Activated CD4-positive, alpha-beta T cell treated with anti-CD3 and anti-CD28 coated beads, Interleukin-2, amount 10 ng/mL, durations not matched to agents 7 days and 5 days (primary cell): ENCODE data around the gene ASIC4. TPM values are rescaled to one million over a fixed set of nuclear protein-coding genes. Genes with fewer than 3 reads are reported as not detected.

Experiments
- CTCF ChIA-PET: fragments of 350-600 bp; sonication (Branson Sonifier 250); formaldehyde crosslinking; loops from one replicate; lab custom pipeline; 2021; ENCODE audit warnings: antibody characterized with exemption; lab: Charles Lee
- POLR2A ChIA-PET: fragments of 350-600 bp; sonication (Branson Sonifier 250); formaldehyde crosslinking; loops from one replicate; lab custom pipeline; 2021; ENCODE audit warnings: antibody characterized with exemption; lab: Charles Lee
- DNase-seq: peaks from one replicate; pipeline ENCODE4 v3.0.0-alpha.2; 2020
- H3K27ac Mint-ChIP-seq: one replicate; pipeline ENCODE4 v1.8.0; 2021; ENCODE audit warnings: mild to moderate bottlenecking, moderate library complexity, mixed read lengths
- H3K27me3 Mint-ChIP-seq: one replicate; pipeline ENCODE4 v1.8.0; 2021; ENCODE audit warnings: mixed read lengths
- H3K36me3 Mint-ChIP-seq: one replicate; pipeline ENCODE4 v1.8.0; 2021; ENCODE audit warnings: low read depth, mixed read lengths
- H3K4me1 Mint-ChIP-seq: one replicate; pipeline ENCODE4 v1.8.0; 2021; ENCODE audit warnings: mixed read lengths
- H3K4me3 Mint-ChIP-seq: one replicate; pipeline ENCODE4 v1.8.0; 2021; ENCODE audit warnings: mild to moderate bottlenecking, moderate library complexity, mixed read lengths
- H3K9me3 Mint-ChIP-seq: one replicate; pipeline ENCODE4 v1.8.0; 2021; ENCODE audit warnings: mixed read lengths
- total RNA-seq, 2 experiments: library from RNA; stranded (reverse); gene quantifications; one replicate each; pipeline ENCODE4 v1.2.3, GENCODE V29; 2021

The ASIC4 gene
- total RNA-seq, 2 experiments from 2014 or later = not detected

GRCh38 chr2:219513787-219514186, 495 bp upstream of the ASIC4 start:
- Mint-ChIP-seq H3K36me3 (no peaks in the 10 kb centered on the region), H3K27me3 (peaks cover 80% of the 10 kb centered on the region), H3K27ac (no peak overlapping the region), H3K9me3 (no peaks in the 10 kb centered on the region), H3K4me3 (no peak overlapping the region), H3K4me1 (peaks cover 11% of the 10 kb centered on the region)
- CTCF ChIA-PET = interaction anchor here (1.0 kb wide), 1 partner anchor 37 kb away, joined by 3 read pairs; no protein-coding TSS in a partner anchor
- no peak for DNase-seq
- POLR2A ChIA-PET = no interaction called here

DNA sequence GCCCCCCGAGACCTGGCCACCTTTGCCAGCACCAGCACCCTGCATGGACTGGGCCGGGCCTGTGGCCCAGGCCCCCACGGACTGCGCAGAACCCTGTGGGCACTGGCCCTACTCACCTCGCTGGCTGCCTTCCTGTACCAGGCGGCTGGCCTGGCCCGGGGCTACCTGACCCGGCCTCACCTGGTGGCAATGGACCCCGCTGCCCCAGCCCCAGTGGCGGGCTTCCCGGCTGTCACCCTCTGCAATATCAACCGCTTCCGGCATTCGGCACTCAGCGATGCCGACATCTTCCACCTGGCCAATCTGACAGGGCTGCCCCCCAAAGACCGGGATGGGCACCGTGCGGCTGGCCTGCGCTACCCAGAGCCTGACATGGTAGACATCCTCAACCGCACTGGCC, 554 bp downstream of the ASIC4 start:
- no peaks in the 10 kb centered on the region for H3K36me3 Mint-ChIP-seq
- H3K9me3 Mint-ChIP-seq = no peaks in the 10 kb centered on the region
- CTCF ChIA-PET = interaction anchor here (1.0 to 1.1 kb wide), 2 partner anchors 15 to 20 kb away, joined by 3 to 5 read pairs; no protein-coding TSS in a partner anchor
- H3K4me1 Mint-ChIP-seq = peaks cover 7% of the 10 kb centered on the region
- H3K27ac Mint-ChIP-seq = no peak overlapping the region
- no peak overlapping the region for H3K4me3 Mint-ChIP-seq
- DNase-seq = no peak
- POLR2A ChIA-PET = no interaction called here
- peaks cover 78% of the 10 kb centered on the region for H3K27me3 Mint-ChIP-seq

- H3K27me3 Mint-ChIP-seq = peaks cover 75% of the 10 kb centered on the region
- H3K9me3 Mint-ChIP-seq = no peaks in the 10 kb centered on the region
- no peak overlapping the region for H3K27ac Mint-ChIP-seq
- H3K4me1 Mint-ChIP-seq = peaks cover 1% of the 10 kb centered on the region
- no peaks in the 10 kb centered on the region for H3K36me3 Mint-ChIP-seq
- no peak for DNase-seq
- CTCF ChIA-PET = interaction anchor here (1.1 to 1.9 kb wide), 3 partner anchors 10 to 25 kb away, joined by 4 to 5 read pairs (median 5); no protein-coding TSS in a partner anchor
- POLR2A ChIA-PET = no interaction called here
- H3K4me3 Mint-ChIP-seq = no peak overlapping the region
Observed at GRCh38 chr2:219515874-219516629, 1.8 kb downstream of the ASIC4 start.

DNA sequence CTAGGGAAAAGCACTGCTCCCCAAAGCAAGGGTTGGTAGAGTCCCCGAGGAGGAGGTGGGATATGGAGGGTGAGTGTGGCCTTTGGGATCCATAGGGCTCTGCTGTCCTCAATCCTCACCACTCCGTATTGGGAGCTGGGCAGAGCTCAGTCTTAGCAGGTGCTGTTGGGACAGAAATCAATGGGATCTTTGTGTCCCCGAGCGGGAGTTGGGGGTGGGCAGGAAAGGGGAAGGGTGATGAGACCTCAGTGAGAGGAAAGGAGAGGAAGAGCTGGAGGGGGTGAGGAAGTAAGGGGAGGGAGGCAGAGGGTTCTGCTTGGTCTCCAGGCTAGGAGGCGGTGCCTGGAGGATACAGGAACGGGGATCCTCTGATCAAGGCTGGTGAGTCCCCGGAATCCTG, 2.6 kb downstream of the ASIC4 start:
- Mint-ChIP-seq H3K27ac (no peak overlapping the region), H3K36me3 (no peaks in the 10 kb centered on the region), H3K27me3 (peaks cover 77% of the 10 kb centered on the region), H3K9me3 (no peaks in the 10 kb centered on the region), H3K4me1 (peaks cover 4% of the 10 kb centered on the region), H3K4me3 (no peak overlapping the region)
- ChIA-PET CTCF (interaction anchor here (0.8 to 1.9 kb wide), 3 partner anchors 9 to 104 kb away, joined by 3 to 5 read pairs (median 3); a partner anchor contains a TSS), POLR2A (no interaction called here)
- DNase-seq = no peak

DNA sequence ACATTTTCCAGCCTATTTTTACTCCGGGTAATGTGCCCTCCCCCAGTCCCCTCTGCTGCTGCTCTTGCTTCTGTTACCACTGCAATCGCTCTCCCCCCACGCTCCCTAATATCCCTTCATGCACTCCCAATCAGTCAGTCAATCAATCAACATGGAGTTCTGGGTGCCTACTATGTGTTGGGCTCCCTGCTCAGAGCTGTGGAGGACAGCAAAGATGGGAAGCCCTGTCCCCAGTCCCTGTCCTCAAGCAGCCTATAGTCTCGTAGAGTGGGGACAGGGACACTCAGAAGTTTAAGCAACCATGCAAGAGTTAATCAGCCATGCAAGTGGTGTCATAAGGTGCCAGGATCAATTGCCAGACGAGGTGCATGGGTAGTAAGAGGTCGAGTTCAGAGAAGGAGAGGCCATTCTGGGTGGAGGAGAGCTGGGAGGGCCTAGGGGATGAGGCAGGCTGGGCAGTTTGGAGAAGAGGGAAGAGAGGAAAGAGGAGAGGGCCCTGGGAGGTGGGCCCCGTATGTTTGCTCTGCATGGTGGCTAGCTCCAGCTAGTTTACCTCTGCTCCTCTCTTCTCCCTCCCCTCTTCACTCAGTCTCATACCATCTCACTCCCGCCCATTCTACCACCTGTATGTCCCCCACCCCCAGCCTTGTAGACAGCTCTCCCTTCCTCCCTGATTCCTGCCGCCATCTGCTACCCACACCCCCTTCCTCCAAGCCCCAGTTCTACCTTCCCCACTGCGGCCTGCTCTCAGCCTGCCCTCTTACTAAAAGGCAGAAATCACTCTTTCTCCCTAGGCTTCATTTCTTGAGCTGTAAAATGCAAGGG, 3.9 kb downstream of the ASIC4 start:
- POLR2A ChIA-PET = no interaction called here
- H3K4me1 Mint-ChIP-seq = peaks cover 4% of the 10 kb centered on the region

GRCh38 chr2:219519526-219519916, 5.2 kb downstream of the ASIC4 start:
- Mint-ChIP-seq H3K4me3 (no peak overlapping the region), H3K27ac (no peak overlapping the region), H3K27me3 (peaks cover 71% of the 10 kb centered on the region), H3K9me3 (no peaks in the 10 kb centered on the region), H3K36me3 (no peaks in the 10 kb centered on the region), H3K4me1 (peaks cover 3% of the 10 kb centered on the region)
- POLR2A ChIA-PET = interaction anchor here (0.6 kb wide), 1 partner anchor 85 kb away, joined by 3 read pairs; the partner anchor contains the start of gene SPEG
- no peak for DNase-seq
- CTCF ChIA-PET = interaction anchor here (1.3 to 2.0 kb wide), 3 partner anchors 10 to 23 kb away, joined by 3 to 8 read pairs (median 5); no protein-coding TSS in a partner anchor

More for the DNA sequence above, 3.9 kb downstream of the ASIC4 start:
- no peaks in the 10 kb centered on the region for H3K36me3 Mint-ChIP-seq
- CTCF ChIA-PET = interaction anchor here (0.7 to 2.0 kb wide), 7 partner anchors 10 to 186 kb away, joined by 3 to 7 read pairs (median 3); partner anchors contain the start of genes RESP18 and SPEG
- no peak overlapping the region for H3K4me3 Mint-ChIP-seq
- H3K27ac Mint-ChIP-seq = no peak overlapping the region
- H3K27me3 Mint-ChIP-seq = peaks cover 71% of the 10 kb centered on the region
- DNase-seq = no peak
- no peaks in the 10 kb centered on the region for H3K9me3 Mint-ChIP-seq

GRCh38 chr2:219520079-219520478, 5.8 kb downstream of the ASIC4 start:
- Mint-ChIP-seq H3K9me3 (no peaks in the 10 kb centered on the region), H3K27ac (no peak overlapping the region), H3K36me3 (no peaks in the 10 kb centered on the region), H3K4me3 (no peak overlapping the region), H3K27me3 (peaks cover 74% of the 10 kb centered on the region), H3K4me1 (peaks cover 3% of the 10 kb centered on the region)
- CTCF ChIA-PET = interaction anchor here (1.0 to 2.3 kb wide), 4 partner anchors 10 to 25 kb away, joined by 3 to 8 read pairs (median 6); a partner anchor contains a TSS
- POLR2A ChIA-PET = no interaction called here
- DNase-seq = no peak

DNA sequence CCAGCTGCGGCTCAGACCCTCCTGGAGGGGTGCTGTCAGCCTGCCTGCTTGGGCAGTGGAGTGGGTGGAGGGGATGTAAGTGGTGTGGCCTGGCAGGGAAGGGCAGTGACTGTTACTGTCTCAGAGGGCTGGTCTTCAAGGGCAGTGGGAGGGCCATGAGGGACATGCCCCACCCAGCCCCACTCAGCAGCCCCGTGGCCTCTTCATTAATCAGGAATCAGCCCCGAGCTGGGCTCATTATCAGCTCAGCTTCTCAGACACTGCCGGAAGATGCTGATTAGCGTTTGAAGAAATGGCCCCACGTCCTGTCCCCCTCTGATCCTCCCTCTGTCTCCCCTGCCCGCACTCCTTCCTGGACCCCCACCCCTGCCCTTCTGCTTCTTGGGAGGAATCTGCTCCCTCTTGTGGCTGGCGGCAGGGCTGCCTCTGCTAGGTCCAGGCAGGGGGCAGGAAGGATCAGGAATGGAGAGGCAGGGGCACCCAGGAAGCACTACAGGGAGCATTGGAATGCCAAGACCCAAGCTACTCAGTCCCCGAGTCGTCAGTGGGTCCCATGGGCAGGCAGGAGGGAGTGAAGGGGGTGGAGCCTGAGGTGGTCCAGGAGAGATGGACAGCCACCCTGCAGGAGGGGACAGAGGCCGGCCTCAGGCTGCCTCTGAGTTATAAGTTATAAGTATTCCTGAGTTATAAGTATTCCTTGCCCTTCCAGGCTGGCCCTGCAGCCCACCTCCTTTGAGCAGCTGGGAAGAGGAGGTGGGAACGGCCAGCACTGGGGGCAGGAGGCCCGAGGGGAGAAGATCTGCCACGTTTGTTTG, 7.0 kb downstream of the ASIC4 start:
- H3K27ac Mint-ChIP-seq = no peak overlapping the region
- no peaks in the 10 kb centered on the region for H3K9me3 Mint-ChIP-seq
- H3K4me3 Mint-ChIP-seq = no peak overlapping the region
- ChIA-PET CTCF (interaction anchor here (1.0 to 2.3 kb wide), 4 partner anchors 9 to 26 kb away, joined by 3 to 8 read pairs (median 6); a partner anchor contains a TSS), POLR2A (no interaction called here)
- H3K36me3 Mint-ChIP-seq = no peaks in the 10 kb centered on the region
- no peak for DNase-seq
- H3K4me1 Mint-ChIP-seq = peaks cover 3% of the 10 kb centered on the region
- peaks cover 76% of the 10 kb centered on the region for H3K27me3 Mint-ChIP-seq

DNA sequence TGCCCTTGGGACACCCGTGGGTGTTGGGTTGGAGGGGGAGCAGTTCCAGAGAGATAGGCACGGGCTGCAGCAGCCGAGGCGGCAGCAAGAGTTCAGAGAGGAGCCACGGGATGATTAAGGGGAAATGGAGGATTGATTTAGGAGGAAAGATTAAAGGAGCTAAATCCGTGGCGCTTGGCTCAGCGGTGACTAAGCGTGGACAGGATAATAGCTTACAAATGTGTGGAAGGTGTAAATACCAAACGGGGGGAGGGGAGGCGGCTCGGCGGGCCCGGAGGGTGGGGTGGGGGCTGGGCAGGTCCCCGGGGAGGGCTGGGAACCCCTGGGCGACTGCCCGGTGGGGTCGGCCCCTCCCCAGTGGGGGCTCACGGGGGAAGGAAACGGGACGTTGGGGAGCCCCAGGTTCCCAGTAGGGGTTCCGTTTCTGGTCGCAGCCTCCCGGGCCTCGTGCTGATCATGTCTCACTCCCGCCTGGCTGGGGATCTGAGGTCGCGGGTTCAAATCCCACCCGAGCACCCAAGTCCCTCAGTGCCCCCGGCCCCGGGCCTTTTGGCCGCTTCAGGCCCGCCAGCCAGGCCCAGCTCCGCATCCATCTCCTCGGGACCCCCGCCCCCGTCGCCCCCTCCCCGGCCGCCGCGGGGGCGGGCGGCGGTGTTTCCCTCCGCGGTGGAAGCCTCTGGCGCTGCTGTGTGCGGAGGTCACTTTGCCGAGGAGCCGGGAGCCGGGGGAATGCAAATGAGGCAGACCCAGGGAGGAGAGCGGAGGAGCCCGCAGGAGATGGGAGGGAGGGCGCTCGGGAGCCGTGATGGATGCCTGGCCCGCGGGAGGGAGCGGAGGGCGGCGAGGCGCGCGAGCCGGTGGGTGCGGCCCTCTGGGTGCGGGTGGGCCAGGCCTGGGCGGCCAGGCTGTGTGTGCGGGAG, 8.1 kb downstream of the ASIC4 start:
- ChIA-PET CTCF (interaction anchor here (2.3 kb wide), 1 partner anchor 27 kb away, joined by 7 read pairs; a partner anchor contains a TSS), POLR2A (no interaction called here)
- Mint-ChIP-seq H3K9me3 (no peaks in the 10 kb centered on the region), H3K27ac (no peak overlapping the region), H3K4me3 (no peak overlapping the region), H3K4me1 (peaks cover 3% of the 10 kb centered on the region), H3K27me3 (peaks cover 74% of the 10 kb centered on the region), H3K36me3 (no peaks in the 10 kb centered on the region)
- DNase-seq = no peak

GRCh38 chr2:219523031-219523671, 8.9 kb downstream of the ASIC4 start:
- no peak for DNase-seq
- peaks cover 74% of the 10 kb centered on the region for H3K27me3 Mint-ChIP-seq
- POLR2A ChIA-PET = no interaction called here
- H3K9me3 Mint-ChIP-seq = no peaks in the 10 kb centered on the region
- no peak overlapping the region for H3K27ac Mint-ChIP-seq
- no peak overlapping the region for H3K4me3 Mint-ChIP-seq
- H3K36me3 Mint-ChIP-seq = no peaks in the 10 kb centered on the region
- CTCF ChIA-PET = interaction anchor here (0.7 to 9.6 kb wide), 3 partner anchors 13 to 64 kb away, joined by 3 to 79 read pairs (median 3); partner anchors contain the start of genes CHPF and TMEM198
- peaks cover 3% of the 10 kb centered on the region for H3K4me1 Mint-ChIP-seq

DNA sequence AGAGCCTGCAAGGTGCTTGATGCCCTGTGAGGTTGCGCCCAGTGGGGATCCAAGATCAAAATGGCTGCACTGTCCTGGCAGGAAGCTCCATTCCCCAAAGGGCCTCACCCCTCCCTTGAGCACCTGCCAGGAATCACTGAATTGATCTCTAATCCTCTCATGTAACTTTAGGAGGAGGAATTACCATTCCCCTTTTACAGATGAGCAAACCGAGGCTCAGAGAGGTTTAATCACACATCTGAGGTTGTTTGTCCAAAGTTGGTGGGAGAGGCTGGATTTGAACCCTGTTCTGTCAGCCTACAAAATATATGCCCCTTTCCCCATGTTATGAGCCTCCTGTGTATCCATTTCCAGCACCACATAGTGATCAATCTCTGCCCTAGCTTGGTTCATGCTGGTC, 10.5 kb downstream of the ASIC4 start:
- H3K27me3 Mint-ChIP-seq = peaks cover 83% of the 10 kb centered on the region
- H3K27ac Mint-ChIP-seq = no peak overlapping the region
- CTCF ChIA-PET = interaction anchor here (1.1 to 9.6 kb wide), 3 partner anchors 16 to 122 kb away, joined by 3 to 79 read pairs (median 3); partner anchors contain the start of genes CHPF and TMEM198
- peaks cover 3% of the 10 kb centered on the region for H3K4me1 Mint-ChIP-seq
- DNase-seq = no peak
- POLR2A ChIA-PET = no interaction called here
- no peak overlapping the region for H3K4me3 Mint-ChIP-seq
- no peaks in the 10 kb centered on the region for H3K36me3 Mint-ChIP-seq
- H3K9me3 Mint-ChIP-seq = no peaks in the 10 kb centered on the region
